HepG2 (cell line): ENCODE results near the gene SRRM3. TPM values are rescaled to one million over a fixed set of nuclear protein-coding genes. Genes with fewer than 3 reads are reported as not detected.

Experiments used
- ARNT2 ChIP-seq: sonication (generic); formaldehyde crosslinking; IDR thresholded peaks from 2 replicates; pipeline ENCODE4 v1.8.0; 2022; ENCODE audit warnings: mild to moderate bottlenecking, low read depth, missing genetic modification reagents, moderate library complexity
- CEBPG ChIP-seq: IDR thresholded peaks from 2 replicates; pipeline ENCODE4 v1.6.1; 2016
- CSRNP2 ChIP-seq: sonication (generic); formaldehyde crosslinking; conservative IDR thresholded peaks from 2 replicates; pipeline ENCODE4 v1.8.0; 2022; ENCODE audit warnings: low read depth, missing genetic modification reagents
- DPF2 ChIP-seq: sonication (generic); formaldehyde crosslinking; IDR thresholded peaks from 2 replicates; pipeline ENCODE4 v1.4.0; 2020; ENCODE audit warnings: mild to moderate bottlenecking, low read depth, missing genetic modification reagents, borderline replicate concordance
- E2F2 ChIP-seq: sonication (generic); formaldehyde crosslinking; IDR thresholded peaks from 2 replicates; pipeline ENCODE4 v1.4.0; 2020; ENCODE audit warnings: missing genetic modification reagents, borderline replicate concordance
- ESRRA ChIP-seq: sonication (generic); formaldehyde crosslinking; IDR thresholded peaks from 2 replicates; pipeline ENCODE4 v1.5.1; 2020; ENCODE audit warnings: mild to moderate bottlenecking, low read depth, missing genetic modification reagents
- HOXA9 ChIP-seq: sonication (generic); formaldehyde crosslinking; IDR thresholded peaks from 2 replicates; pipeline ENCODE4 v1.8.1; 2022; ENCODE audit warnings: missing genetic modification reagents, mild to moderate bottlenecking, moderate library complexity, borderline replicate concordance
- KDM2A ChIP-seq: sonication (generic); formaldehyde crosslinking; IDR thresholded peaks from 2 replicates; pipeline ENCODE4 v1.4.0; 2020; ENCODE audit warnings: low read depth, missing genetic modification reagents, borderline replicate concordance
- KLF15 ChIP-seq: sonication (generic); formaldehyde crosslinking; IDR thresholded peaks from 2 replicates; pipeline ENCODE4 v1.8.1; 2023; ENCODE audit warnings: borderline replicate concordance, mild to moderate bottlenecking, inconsistent platforms, missing genetic modification reagents, mixed read lengths
- MAFK ChIP-seq, 2 experiments: IDR thresholded peaks in 1 of 2; conservative IDR thresholded peaks in 1 of 2; 2 replicates each; pipeline ENCODE4 v1.6.1; 2011; ENCODE audit warnings: improper control_type of control experiment in 2 of 2, low read length in 2 of 2
- MED1 ChIP-seq: sonication (generic); formaldehyde crosslinking; IDR thresholded peaks from 2 replicates; pipeline ENCODE4 v1.4.0; 2020; ENCODE audit warnings: missing genetic modification reagents
- MED8 ChIP-seq: sonication (generic); formaldehyde crosslinking; IDR thresholded peaks from 2 replicates; pipeline ENCODE4 v1.8.1; 2023; ENCODE audit warnings: mild to moderate bottlenecking, missing genetic modification reagents; ENCODE audit not compliant: insufficient replicate concordance
- MLLT10 ChIP-seq: sonication (generic); formaldehyde crosslinking; IDR thresholded peaks from 2 replicates; pipeline ENCODE4 v1.4.0; 2020; ENCODE audit warnings: missing genetic modification reagents
- MYNN ChIP-seq: sonication (generic); formaldehyde crosslinking; IDR thresholded peaks from 2 replicates; pipeline ENCODE4 v1.4.0; 2020; ENCODE audit warnings: mild to moderate bottlenecking, low read depth, missing genetic modification reagents
- SUZ12 ChIP-seq: fragments of 150-350 bp; IDR thresholded peaks from 2 replicates; pipeline ENCODE4 v1.6.1; 2014; ENCODE audit warnings: low read depth, low read length
- TCF12 ChIP-seq, 2 experiments: fragments of 450-650 bp in 1 of 2; sonication (generic) in 1 of 2; formaldehyde crosslinking in 1 of 2; IDR thresholded peaks; 2 replicates each; pipeline versions ENCODE4 v1.6.1 to v1.8.0; 2017 to 2022; ENCODE audit warnings: antibody characterized with exemption in 1 of 2, mild to moderate bottlenecking in 1 of 2, missing genetic modification reagents in 1 of 2, moderate library complexity in 1 of 2
- YEATS2 ChIP-seq: sonication (generic); formaldehyde crosslinking; IDR thresholded peaks from 2 replicates; pipeline ENCODE4 v1.4.0; 2020; ENCODE audit warnings: missing genetic modification reagents, borderline replicate concordance
- YEATS4 ChIP-seq: sonication (generic); formaldehyde crosslinking; IDR thresholded peaks from 2 replicates; pipeline ENCODE4 v1.4.0; 2020; ENCODE audit warnings: missing genetic modification reagents, borderline replicate concordance
- ZFP36L1 ChIP-seq: sonication (generic); formaldehyde crosslinking; IDR thresholded peaks from 2 replicates; pipeline ENCODE4 v1.8.0; 2022; ENCODE audit warnings: mild to moderate bottlenecking, missing genetic modification reagents, moderate library complexity
- ZNF224 ChIP-seq: sonication (generic); formaldehyde crosslinking; IDR thresholded peaks from 2 replicates; pipeline ENCODE4 v1.5.0; 2020; ENCODE audit warnings: mild to moderate bottlenecking, missing genetic modification reagents
- ZNF30 ChIP-seq: sonication (generic); formaldehyde crosslinking; IDR thresholded peaks from 2 replicates; pipeline ENCODE4 v1.5.0; 2020; ENCODE audit warnings: mild to moderate bottlenecking, missing genetic modification reagents
- ZNF446 ChIP-seq: sonication (generic); formaldehyde crosslinking; IDR thresholded peaks from 2 replicates; pipeline ENCODE4 v1.5.0; 2020; ENCODE audit warnings: mild to moderate bottlenecking, missing genetic modification reagents
- ZNF547 ChIP-seq: sonication (generic); formaldehyde crosslinking; IDR thresholded peaks from 2 replicates; pipeline ENCODE4 v1.5.1; 2020; ENCODE audit warnings: mild to moderate bottlenecking, missing genetic modification reagents
- ZNF564 ChIP-seq: sonication (generic); formaldehyde crosslinking; IDR thresholded peaks from 2 replicates; pipeline ENCODE4 v1.8.1; 2023; ENCODE audit warnings: mild to moderate bottlenecking, missing genetic modification reagents
- ZNF598 ChIP-seq: sonication (generic); formaldehyde crosslinking; IDR thresholded peaks from 2 replicates; pipeline ENCODE4 v1.5.1; 2020; ENCODE audit warnings: mild to moderate bottlenecking, missing genetic modification reagents, borderline replicate concordance
- ZNF619 ChIP-seq: sonication (generic); formaldehyde crosslinking; IDR thresholded peaks from 2 replicates; pipeline ENCODE4 v1.4.0; 2020; ENCODE audit warnings: mild to moderate bottlenecking, missing genetic modification reagents
- ZNF761 ChIP-seq: sonication (generic); formaldehyde crosslinking; conservative IDR thresholded peaks from 2 replicates; pipeline ENCODE4 v1.4.0; 2020; ENCODE audit warnings: mild to moderate bottlenecking, missing genetic modification reagents
- ZNF792 ChIP-seq: IDR thresholded peaks from 2 replicates; pipeline ENCODE4 v1.6.1; 2016
- polyA plus RNA-seq, 8 experiments: library from polyadenylated mRNA; depleted of rRNA in 3 of 8; stranded (reverse) in 7 of 8; unstranded in 1 of 8; fragments of >200 nt; fragmentation: Illumina TruSeq in 4 of 8; extraction: Trizol in 4 of 8; gene quantifications; 2 replicates each; pipeline versions ENCODE4 v1.2.1 to v1.2.3, GENCODE V29; 2011 to 2016; ENCODE audit warnings: low read depth in 4 of 8, missing spikeins in 1 of 8, mixed read lengths in 1 of 8; ENCODE audit not compliant: insufficient read depth in 1 of 8
- total RNA-seq, 5 experiments: library from RNA; depleted of rRNA; stranded (reverse); fragments of >200 nt; fragmentation: Illumina TruSeq; extraction: Trizol; gene quantifications; 2 replicates each; pipeline ENCODE4 v1.2.3, GENCODE V29; 2016; ENCODE audit warnings: low read depth in 1 of 5

Gene SRRM3
- total and polyA plus RNA-seq, 2 of the 13 experiments (the other 11 are each of a cell fraction or from before 2014, with no cell fraction given), result 0.13 to 0.54 TPM

DNA sequence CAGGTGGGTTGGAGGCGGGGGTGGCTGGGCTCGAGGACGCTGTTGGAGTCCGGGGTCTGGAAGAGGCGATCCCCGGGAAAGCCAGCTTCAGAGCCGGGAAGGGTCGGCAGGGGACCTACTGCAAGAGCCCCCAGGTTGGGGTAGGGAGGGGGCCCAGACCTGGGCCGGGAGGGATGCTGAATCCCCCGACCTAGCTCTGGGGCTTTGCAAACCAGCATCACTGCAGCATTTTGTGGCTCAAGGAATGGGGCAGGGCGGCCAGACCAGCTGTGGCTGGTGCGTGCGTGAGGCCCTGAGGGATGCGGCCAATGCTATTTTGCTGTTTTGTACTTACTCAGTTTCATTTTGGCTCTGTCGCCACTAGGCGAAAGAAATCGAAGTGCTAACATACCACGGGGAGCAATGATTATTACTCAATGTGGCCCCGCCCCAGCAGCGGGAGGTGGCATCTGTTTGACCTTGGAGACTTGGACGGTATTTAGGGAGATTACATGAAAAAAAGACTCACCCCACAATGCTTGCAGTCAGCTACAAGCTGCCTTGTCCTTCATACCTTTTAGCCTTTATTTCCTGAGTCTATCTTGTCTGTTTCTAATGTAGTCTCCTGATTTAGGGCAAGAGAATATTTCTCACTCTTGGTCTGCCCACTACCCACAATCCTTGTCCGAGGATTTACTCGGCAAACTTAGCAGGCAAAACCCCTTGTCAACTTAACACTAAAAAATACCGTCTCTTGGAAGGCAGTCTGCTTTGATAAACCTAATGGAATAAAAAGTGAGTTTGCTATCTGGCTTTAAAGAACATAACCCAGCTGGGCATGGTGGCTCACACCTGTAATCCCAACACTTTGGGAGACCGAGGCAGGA is 117.0 kb downstream of the SRRM3 start (continued):
- TF ChIP-seq YEATS4 (CRISPR knock-in tag) (peak; percentile 5; the same call in 1 of the 2 replicates), MLLT10 (CRISPR knock-in tag) (no peak), ZFP36L1 (CRISPR knock-in tag) (0 out of 2 replicates have a peak, but pooled peaks have one; percentile 53), ZNF619 (CRISPR knock-in tag) (no peak), MED8 (CRISPR knock-in tag) (peak; percentile 18), DPF2 (CRISPR knock-in tag) (no peak), KLF15 (CRISPR knock-in tag) (no peak), ZNF761 (0 out of 2 replicates have a peak, but pooled peaks have one; percentile 7), CEBPG (peak; percentile 88), SUZ12 (no peak), HOXA9 (no peak), CSRNP2 (CRISPR knock-in tag) (no peak), ZNF30 (no peak), YEATS2 (CRISPR knock-in tag) (no peak), ZNF224 (0 out of 2 replicates have a peak, but pooled peaks have one; percentile 8), ZNF792 (CRISPR knock-in tag) (0 out of 2 replicates have a peak, but pooled peaks have one; percentile 4), ZNF446 (CRISPR knock-in tag) (no peak), MYNN (no peak), MED1 (0 out of 2 replicates have a peak, but pooled peaks have one; percentile 21), MAFK (conservative IDR thresholded peaks at IDR 0.05 in 1 of 2, IDR thresholded peaks at IDR 0.05 in 1 of 2; ENCODE audit: low read length in 2 of 2) (no peak), TCF12 (IDR thresholded peaks at IDR 0.05) (no peak), TCF12 (CRISPR knock-in tag; IDR thresholded peaks at IDR 0.05) (no peak), ZNF564 (CRISPR knock-in tag) (peak; percentile 29; the same call in 1 of the 2 replicates), ZNF547 (CRISPR knock-in tag) (no peak), ARNT2 (CRISPR knock-in tag) (peak; percentile 9; the same call in 1 of the 2 replicates), KDM2A (CRISPR knock-in tag) (peak; percentile 59; the same call in 1 of the 2 replicates), ESRRA (CRISPR knock-in tag) (peak; percentile 38; the same call in 1 of the 2 replicates), ZNF598 (0 out of 2 replicates have a peak, but pooled peaks have one; percentile 23), E2F2 (CRISPR knock-in tag) (no peak)
